HepG2 (cell line): ENCODE data around the gene CALY. TPM values are rescaled to one million over a fixed set of nuclear protein-coding genes. Genes with fewer than 3 reads are reported as not detected.

Experiments
- BORCS8-MEF2B ChIP-seq: sonication (generic); formaldehyde crosslinking; IDR thresholded peaks from 2 replicates; pipeline ENCODE4 v1.8.0; 2022; ENCODE audit warnings: mild to moderate bottlenecking, missing genetic modification reagents
- GATAD2A ChIP-seq: IDR thresholded peaks from 2 replicates; pipeline ENCODE4 v1.6.1; 2016
- PHF8 ChIP-seq: sonication (generic); formaldehyde crosslinking; IDR thresholded peaks from 2 replicates; pipeline ENCODE4 v1.5.0; 2020; ENCODE audit warnings: missing genetic modification reagents
- RXRB ChIP-seq: IDR thresholded peaks from 2 replicates; pipeline ENCODE4 v1.6.1; 2016; ENCODE audit warnings: borderline replicate concordance, missing genetic modification reagents, missing compliant biosample characterization
- SP1 ChIP-seq, 2 experiments: fragments of 450-650 bp in 1 of 2; sonication (generic) in 1 of 2; formaldehyde crosslinking in 1 of 2; IDR thresholded peaks; 2 replicates each; pipeline versions ENCODE4 v1.4.0 to v1.6.1; 2016 to 2020; ENCODE audit warnings: missing genetic modification reagents in 1 of 2
- ZNF256 ChIP-seq: sonication (generic); formaldehyde crosslinking; conservative IDR thresholded peaks from 2 replicates; pipeline ENCODE4 v1.4.0; 2020; ENCODE audit warnings: missing genetic modification reagents
- ZNF564 ChIP-seq: sonication (generic); formaldehyde crosslinking; IDR thresholded peaks from 2 replicates; pipeline ENCODE4 v1.8.1; 2023; ENCODE audit warnings: mild to moderate bottlenecking, missing genetic modification reagents
- ZNF616 ChIP-seq: sonication (generic); formaldehyde crosslinking; IDR thresholded peaks from 2 replicates; pipeline ENCODE4 v1.5.0; 2020; ENCODE audit warnings: low read depth, mild to moderate bottlenecking, missing genetic modification reagents
- ZNF737 ChIP-seq: sonication (generic); formaldehyde crosslinking; IDR thresholded peaks from 2 replicates; pipeline ENCODE4 v1.5.0; 2020; ENCODE audit warnings: missing genetic modification reagents, mild to moderate bottlenecking, borderline replicate concordance
- ZNF749 ChIP-seq: sonication (generic); formaldehyde crosslinking; IDR thresholded peaks from 2 replicates; pipeline ENCODE4 v1.8.0; 2022; ENCODE audit warnings: mild to moderate bottlenecking, missing genetic modification reagents, moderate library complexity, borderline replicate concordance
- ZNF766 ChIP-seq: sonication (generic); formaldehyde crosslinking; IDR thresholded peaks from 2 replicates; pipeline ENCODE4 v1.5.0; 2020; ENCODE audit warnings: missing genetic modification reagents, borderline replicate concordance
- polyA plus RNA-seq, 8 experiments: library from polyadenylated mRNA; depleted of rRNA in 3 of 8; stranded (reverse) in 7 of 8; unstranded in 1 of 8; fragments of >200 nt; fragmentation: Illumina TruSeq in 4 of 8; extraction: Trizol in 4 of 8; gene quantifications; 2 replicates each; pipeline versions ENCODE4 v1.2.1 to v1.2.3, GENCODE V29; 2011 to 2016; ENCODE audit warnings: low read depth in 4 of 8, missing spikeins in 1 of 8, mixed read lengths in 1 of 8; ENCODE audit not compliant: insufficient read depth in 1 of 8
- total RNA-seq, 5 experiments: library from RNA; depleted of rRNA; stranded (reverse); fragments of >200 nt; fragmentation: Illumina TruSeq; extraction: Trizol; gene quantifications; 2 replicates each; pipeline ENCODE4 v1.2.3, GENCODE V29; 2016; ENCODE audit warnings: low read depth in 1 of 5
- TF ChIP-seq, protein P1 (sequence below): sonication (generic); formaldehyde crosslinking; IDR thresholded peaks from 2 replicates; pipeline ENCODE4 v1.4.0; 2020; ENCODE audit warnings: missing genetic modification reagents, borderline replicate concordance
- TF ChIP-seq, protein P2 (sequence below): sonication (generic); formaldehyde crosslinking; IDR thresholded peaks from 2 replicates; pipeline ENCODE4 v1.4.0; 2020; ENCODE audit warnings: missing genetic modification reagents
- TF ChIP-seq, protein P3 (sequence below): sonication (generic); formaldehyde crosslinking; IDR thresholded peaks from 2 replicates; pipeline ENCODE4 v1.5.1; 2020; ENCODE audit warnings: mild to moderate bottlenecking, missing genetic modification reagents, moderate library complexity
- TF ChIP-seq, protein P4 (sequence below): sonication (generic); formaldehyde crosslinking; IDR thresholded peaks from 2 replicates; pipeline ENCODE4 v1.4.0; 2020; ENCODE audit warnings: mild to moderate bottlenecking, missing genetic modification reagents
- TF ChIP-seq, protein P5 (sequence below): IDR thresholded peaks from 2 replicates; pipeline ENCODE4 v1.6.1; 2016; ENCODE audit warnings: mild to moderate bottlenecking
- TF ChIP-seq, protein P6 (sequence below): IDR thresholded peaks from 2 replicates; pipeline ENCODE4 v1.6.1; 2016; ENCODE audit warnings: missing compliant biosample characterization, missing genetic modification reagents, borderline replicate concordance

The CALY gene
- total and polyA plus RNA-seq, 2 of the 13 experiments (the other 11 are each of a cell fraction or from before 2014, with no cell fraction given) = 0.08 TPM; not detected in 1

DNA sequence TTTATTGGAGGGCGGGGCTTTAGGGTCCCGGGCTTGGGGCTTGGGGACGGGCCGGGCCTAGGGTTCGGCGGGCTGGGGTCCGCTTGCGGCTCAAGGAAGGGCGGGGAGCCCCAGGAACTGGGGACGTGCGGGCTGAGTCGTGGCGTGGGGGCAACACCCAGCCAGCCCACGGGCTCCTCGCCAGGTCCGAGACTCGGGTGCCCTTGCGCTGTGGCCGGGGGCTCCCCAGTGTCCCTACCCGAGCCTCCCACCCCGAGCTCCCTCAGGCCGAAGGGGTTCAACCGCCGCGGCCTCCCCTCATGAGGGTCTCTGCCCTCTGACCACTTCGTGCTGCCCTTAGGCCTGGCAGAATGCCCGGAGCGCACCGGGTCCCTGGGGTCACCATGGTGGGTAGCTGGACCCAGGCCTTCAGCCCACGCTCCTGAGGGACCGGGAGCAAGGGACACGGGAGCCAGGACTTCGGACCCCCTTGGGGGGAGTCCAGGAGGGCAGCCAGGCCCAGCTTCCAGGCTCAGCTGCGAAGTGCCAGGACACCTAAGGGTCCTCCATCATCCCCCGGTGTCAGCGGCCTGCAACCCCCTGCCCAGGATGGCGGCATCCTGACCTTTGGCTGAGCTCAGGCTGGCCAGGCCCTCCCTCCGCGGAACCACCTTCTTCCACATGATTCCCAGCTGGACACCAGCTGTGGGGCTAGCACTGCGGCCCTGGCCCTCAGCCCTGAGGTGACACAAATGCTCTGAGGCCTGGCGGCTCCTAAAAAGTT, 21.6 kb upstream of the CALY start (continued):
- TF ChIP-seq ZNF616 (CRISPR knock-in tag) (no peak), ZNF737 (CRISPR knock-in tag) (0 out of 2 replicates have a peak, but pooled peaks have one; percentile 59), SP1 (IDR thresholded peaks at IDR 0.05) (no peak), SP1 (CRISPR knock-in tag; IDR thresholded peaks at IDR 0.05) (no peak), ZNF256 (CRISPR knock-in tag) (no peak), PHF8 (CRISPR knock-in tag) (peak; percentile 64), BORCS8-MEF2B (peak; percentile 36; the same call in 1 of the 2 replicates), ZNF564 (CRISPR knock-in tag) (peak; percentile 59; the same call in 1 of the 2 replicates), GATAD2A (peak; percentile 39; the same call in 1 of the 2 replicates), ZNF749 (CRISPR knock-in tag) (0 out of 2 replicates have a peak, but pooled peaks have one; percentile 52), ZNF766 (CRISPR knock-in tag) (0 out of 2 replicates have a peak, but pooled peaks have one; percentile 58), RXRB (peak; percentile 32; the same call in 1 of the 2 replicates)
- TF ChIP-seq, protein P1, sequence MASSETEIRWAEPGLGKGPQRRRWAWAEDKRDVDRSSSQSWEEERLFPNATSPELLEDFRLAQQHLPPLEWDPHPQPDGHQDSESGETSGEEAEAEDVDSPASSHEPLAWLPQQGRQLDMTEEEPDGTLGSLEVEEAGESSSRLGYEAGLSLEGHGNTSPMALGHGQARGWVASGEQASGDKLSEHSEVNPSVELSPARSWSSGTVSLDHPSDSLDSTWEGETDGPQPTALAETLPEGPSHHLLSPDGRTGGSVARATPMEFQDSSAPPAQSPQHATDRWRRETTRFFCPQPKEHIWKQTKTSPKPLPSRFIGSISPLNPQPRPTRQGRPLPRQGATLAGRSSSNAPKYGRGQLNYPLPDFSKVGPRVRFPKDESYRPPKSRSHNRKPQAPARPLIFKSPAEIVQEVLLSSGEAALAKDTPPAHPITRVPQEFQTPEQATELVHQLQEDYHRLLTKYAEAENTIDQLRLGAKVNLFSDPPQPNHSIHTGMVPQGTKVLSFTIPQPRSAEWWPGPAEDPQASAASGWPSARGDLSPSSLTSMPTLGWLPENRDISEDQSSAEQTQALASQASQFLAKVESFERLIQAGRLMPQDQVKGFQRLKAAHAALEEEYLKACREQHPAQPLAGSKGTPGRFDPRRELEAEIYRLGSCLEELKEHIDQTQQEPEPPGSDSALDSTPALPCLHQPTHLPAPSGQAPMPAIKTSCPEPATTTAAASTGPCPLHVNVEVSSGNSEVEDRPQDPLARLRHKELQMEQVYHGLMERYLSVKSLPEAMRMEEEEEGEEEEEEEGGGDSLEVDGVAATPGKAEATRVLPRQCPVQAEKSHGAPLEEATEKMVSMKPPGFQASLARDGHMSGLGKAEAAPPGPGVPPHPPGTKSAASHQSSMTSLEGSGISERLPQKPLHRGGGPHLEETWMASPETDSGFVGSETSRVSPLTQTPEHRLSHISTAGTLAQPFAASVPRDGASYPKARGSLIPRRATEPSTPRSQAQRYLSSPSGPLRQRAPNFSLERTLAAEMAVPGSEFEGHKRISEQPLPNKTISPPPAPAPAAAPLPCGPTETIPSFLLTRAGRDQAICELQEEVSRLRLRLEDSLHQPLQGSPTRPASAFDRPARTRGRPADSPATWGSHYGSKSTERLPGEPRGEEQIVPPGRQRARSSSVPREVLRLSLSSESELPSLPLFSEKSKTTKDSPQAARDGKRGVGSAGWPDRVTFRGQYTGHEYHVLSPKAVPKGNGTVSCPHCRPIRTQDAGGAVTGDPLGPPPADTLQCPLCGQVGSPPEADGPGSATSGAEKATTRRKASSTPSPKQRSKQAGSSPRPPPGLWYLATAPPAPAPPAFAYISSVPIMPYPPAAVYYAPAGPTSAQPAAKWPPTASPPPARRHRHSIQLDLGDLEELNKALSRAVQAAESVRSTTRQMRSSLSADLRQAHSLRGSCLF = no peak
- TF ChIP-seq, protein P2, sequence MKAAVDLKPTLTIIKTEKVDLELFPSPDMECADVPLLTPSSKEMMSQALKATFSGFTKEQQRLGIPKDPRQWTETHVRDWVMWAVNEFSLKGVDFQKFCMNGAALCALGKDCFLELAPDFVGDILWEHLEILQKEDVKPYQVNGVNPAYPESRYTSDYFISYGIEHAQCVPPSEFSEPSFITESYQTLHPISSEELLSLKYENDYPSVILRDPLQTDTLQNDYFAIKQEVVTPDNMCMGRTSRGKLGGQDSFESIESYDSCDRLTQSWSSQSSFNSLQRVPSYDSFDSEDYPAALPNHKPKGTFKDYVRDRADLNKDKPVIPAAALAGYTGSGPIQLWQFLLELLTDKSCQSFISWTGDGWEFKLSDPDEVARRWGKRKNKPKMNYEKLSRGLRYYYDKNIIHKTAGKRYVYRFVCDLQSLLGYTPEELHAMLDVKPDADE (CRISPR knock-in tag) = 0 out of 2 replicates have a peak, but pooled peaks have one; percentile 27
- TF ChIP-seq, protein P3, sequence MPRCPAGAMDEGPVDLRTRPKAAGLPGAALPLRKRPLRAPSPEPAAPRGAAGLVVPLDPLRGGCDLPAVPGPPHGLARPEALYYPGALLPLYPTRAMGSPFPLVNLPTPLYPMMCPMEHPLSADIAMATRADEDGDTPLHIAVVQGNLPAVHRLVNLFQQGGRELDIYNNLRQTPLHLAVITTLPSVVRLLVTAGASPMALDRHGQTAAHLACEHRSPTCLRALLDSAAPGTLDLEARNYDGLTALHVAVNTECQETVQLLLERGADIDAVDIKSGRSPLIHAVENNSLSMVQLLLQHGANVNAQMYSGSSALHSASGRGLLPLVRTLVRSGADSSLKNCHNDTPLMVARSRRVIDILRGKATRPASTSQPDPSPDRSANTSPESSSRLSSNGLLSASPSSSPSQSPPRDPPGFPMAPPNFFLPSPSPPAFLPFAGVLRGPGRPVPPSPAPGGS (CRISPR knock-in tag) = peak; percentile 40; the same call in 1 of the 2 replicates
- TF ChIP-seq, protein P4, sequence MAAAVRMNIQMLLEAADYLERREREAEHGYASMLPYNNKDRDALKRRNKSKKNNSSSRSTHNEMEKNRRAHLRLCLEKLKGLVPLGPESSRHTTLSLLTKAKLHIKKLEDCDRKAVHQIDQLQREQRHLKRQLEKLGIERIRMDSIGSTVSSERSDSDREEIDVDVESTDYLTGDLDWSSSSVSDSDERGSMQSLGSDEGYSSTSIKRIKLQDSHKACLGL = 0 out of 2 replicates have a peak, but pooled peaks have one; percentile 20
- TF ChIP-seq, protein P5, sequence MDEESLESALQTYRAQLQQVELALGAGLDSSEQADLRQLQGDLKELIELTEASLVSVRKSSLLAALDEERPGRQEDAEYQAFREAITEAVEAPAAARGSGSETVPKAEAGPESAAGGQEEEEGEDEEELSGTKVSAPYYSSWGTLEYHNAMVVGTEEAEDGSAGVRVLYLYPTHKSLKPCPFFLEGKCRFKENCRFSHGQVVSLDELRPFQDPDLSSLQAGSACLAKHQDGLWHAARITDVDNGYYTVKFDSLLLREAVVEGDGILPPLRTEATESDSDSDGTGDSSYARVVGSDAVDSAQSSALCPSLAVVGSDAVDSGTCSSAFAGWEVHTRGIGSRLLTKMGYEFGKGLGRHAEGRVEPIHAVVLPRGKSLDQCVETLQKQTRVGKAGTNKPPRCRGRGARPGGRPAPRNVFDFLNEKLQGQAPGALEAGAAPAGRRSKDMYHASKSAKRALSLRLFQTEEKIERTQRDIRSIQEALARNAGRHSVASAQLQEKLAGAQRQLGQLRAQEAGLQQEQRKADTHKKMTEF (CRISPR knock-in tag) = peak; percentile 29; the same call in 1 of the 2 replicates
- TF ChIP-seq, protein P6, sequence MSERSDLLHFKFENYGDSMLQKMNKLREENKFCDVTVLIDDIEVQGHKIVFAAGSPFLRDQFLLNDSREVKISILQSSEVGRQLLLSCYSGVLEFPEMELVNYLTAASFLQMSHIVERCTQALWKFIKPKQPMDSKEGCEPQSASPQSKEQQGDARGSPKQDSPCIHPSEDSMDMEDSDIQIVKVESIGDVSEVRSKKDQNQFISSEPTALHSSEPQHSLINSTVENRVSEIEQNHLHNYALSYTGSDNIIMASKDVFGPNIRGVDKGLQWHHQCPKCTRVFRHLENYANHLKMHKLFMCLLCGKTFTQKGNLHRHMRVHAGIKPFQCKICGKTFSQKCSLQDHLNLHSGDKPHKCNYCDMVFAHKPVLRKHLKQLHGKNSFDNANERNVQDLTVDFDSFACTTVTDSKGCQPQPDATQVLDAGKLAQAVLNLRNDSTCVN = no peak; the same call in 1 of the 2 replicates
- TF ChIP-seq, all 625 proteins: peak for 132
